Gastrocnemius medialis (tissue), 4 donors: ENCODE measurements around the gene TNFRSF13B.

ENCODE experiments used
- POLR2A ChIP-seq, 2 donors: fragments of 450-650 bp; IDR thresholded peaks; one replicate each; pipeline ENCODE4 v1.6.1; 2017; ENCODE audit warnings: antibody characterized with exemption in 2 of 2, mild to moderate bottlenecking in 2 of 2, moderate library complexity in 2 of 2
- TF ChIP-seq, protein P1 (sequence below), 5 experiments: fragments of 450-650 bp in 3 of 5; fragments of 200-600 bp in 2 of 5; sonication (generic) in 2 of 5; IDR thresholded peaks in 4 of 5; conservative IDR thresholded peaks in 1 of 5; 1 replicate in 4 of 5; 2 replicates in 1 of 5; pipeline ENCODE4 v1.5.1; 2016 to 2019; ENCODE audit warnings: antibody characterized with exemption in 5 of 5, mild to moderate bottlenecking in 3 of 5, moderate library complexity in 3 of 5

DNA sequence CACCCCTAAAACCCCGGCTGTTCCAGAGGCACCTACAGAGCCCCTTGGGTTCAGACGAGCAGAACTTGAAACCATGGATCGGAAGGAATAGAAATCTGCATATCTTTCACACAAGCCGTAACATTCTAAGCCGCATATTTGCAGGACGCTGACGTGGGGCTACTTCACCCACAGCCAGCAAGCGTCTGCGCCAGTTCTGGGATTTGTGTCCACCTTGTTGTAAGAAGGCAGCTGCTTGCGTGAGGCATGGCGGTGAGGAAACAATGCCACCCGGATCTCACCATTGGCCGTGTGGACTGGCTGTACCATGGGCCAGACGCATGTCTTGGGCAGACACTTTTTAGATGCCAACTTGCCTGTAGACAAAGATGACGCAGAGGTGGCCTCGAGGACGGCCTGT is 34.5 kb downstream of the TNFRSF13B start:
- TF ChIP-seq, protein P1, sequence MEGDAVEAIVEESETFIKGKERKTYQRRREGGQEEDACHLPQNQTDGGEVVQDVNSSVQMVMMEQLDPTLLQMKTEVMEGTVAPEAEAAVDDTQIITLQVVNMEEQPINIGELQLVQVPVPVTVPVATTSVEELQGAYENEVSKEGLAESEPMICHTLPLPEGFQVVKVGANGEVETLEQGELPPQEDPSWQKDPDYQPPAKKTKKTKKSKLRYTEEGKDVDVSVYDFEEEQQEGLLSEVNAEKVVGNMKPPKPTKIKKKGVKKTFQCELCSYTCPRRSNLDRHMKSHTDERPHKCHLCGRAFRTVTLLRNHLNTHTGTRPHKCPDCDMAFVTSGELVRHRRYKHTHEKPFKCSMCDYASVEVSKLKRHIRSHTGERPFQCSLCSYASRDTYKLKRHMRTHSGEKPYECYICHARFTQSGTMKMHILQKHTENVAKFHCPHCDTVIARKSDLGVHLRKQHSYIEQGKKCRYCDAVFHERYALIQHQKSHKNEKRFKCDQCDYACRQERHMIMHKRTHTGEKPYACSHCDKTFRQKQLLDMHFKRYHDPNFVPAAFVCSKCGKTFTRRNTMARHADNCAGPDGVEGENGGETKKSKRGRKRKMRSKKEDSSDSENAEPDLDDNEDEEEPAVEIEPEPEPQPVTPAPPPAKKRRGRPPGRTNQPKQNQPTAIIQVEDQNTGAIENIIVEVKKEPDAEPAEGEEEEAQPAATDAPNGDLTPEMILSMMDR (IDR thresholded peaks at IDR 0.05 in 4 of 5, conservative IDR thresholded peaks at IDR 0.05 in 1 of 5), result no peak
- no peak for TF ChIP-seq POLR2A (IDR thresholded peaks at IDR 0.05)
